Sigmoid colon (tissue), 4 donors: ENCODE measurements around the gene LHX8.

Experiments
- CTCF ChIP-seq, 4 experiments: fragments of 450-650 bp in 3 of 4; fragments of 200-600 bp in 1 of 4; IDR thresholded peaks; one replicate each; pipeline ENCODE4 v1.5.1; 2016 to 2019; ENCODE audit warnings: antibody characterized with exemption in 4 of 4, mild to moderate bottlenecking in 3 of 4, moderate library complexity in 2 of 4
- EP300 ChIP-seq, 4 donors: sonication (generic); formaldehyde crosslinking; IDR thresholded peaks; one replicate each; pipeline ENCODE4 v1.6.1; 2017; ENCODE audit warnings: antibody characterized with exemption in 4 of 4
- POLR2AphosphoS5 ChIP-seq, 4 donors: sonication (generic); formaldehyde crosslinking; IDR thresholded peaks; one replicate each; pipeline ENCODE4 v1.6.1; 2017; ENCODE audit warnings: antibody characterized with exemption in 4 of 4

- no peak for TF ChIP-seq CTCF (IDR thresholded peaks at IDR 0.05)
- no peak for TF ChIP-seq POLR2AphosphoS5 (IDR thresholded peaks at IDR 0.05)
- no peak for TF ChIP-seq EP300 (IDR thresholded peaks at IDR 0.05)
These were observed 32.6 kb downstream of the LHX8 start for GRCh38 chr1:75166821-75167220.
